ENCODE data around the gene KIF5A. TPM values are rescaled to one million over a fixed set of nuclear protein-coding genes. Genes with fewer than 3 reads are reported as not detected.
"Not testable (repeated sequence)": the region's sequence is repeated elsewhere in the genome, so short reads cannot be mapped to it uniquely, and the experiment has no call there.

Gene KIF5A
- polyA plus RNA-seq, 1 of the 3 experiments (the other 2 are of a cell fraction) = 6.2 TPM

- ChIA-PET POLR2A (no interaction called here), CTCF (interaction anchor here (1.0 to 7.0 kb wide), 2 partner anchors 34 to 46 kb away, joined by 3 to 45 read pairs; partner anchors contain the start of gene B4GALNT1)
- no peaks in the 10 kb centered on the region for H3K27me3 ChIP-seq (ENCODE audit: insufficient read depth)
- no peak overlapping the region for H3K4me2 ChIP-seq
- no peaks in the 10 kb centered on the region for H3K9me3 ChIP-seq
- H4K20me1 ChIP-seq (ENCODE audit: insufficient read depth) = no peaks in the 10 kb centered on the region
- H3K79me2 ChIP-seq (ENCODE audit: insufficient read depth) = peaks cover 5% of the 10 kb centered on the region; the same call in 1 of the 2 replicates
- H2AFZ ChIP-seq (ENCODE audit: low read depth) = no peak overlapping the region
- peaks cover 3% of the 10 kb centered on the region for H3F3A ChIP-seq (replicated peaks; ENCODE audit: insufficient read depth)
- H3K36me3 ChIP-seq (replicated peaks in 1 of 2; ENCODE audit: control insufficient read depth in 1 of 2, insufficient read depth in 2 of 2, low read length in 1 of 2) = peaks cover 12 to 29% of the 10 kb centered on the region in 2 experiments
- DNase-seq = no peak
- H3K27ac ChIP-seq (ENCODE audit: low read depth in 2 of 2, low read length in 1 of 2) = no peak overlapping the region
- no peak overlapping the region for H3K9ac ChIP-seq
- H3K4me1 ChIP-seq (ENCODE audit: control insufficient read depth in 1 of 2, insufficient read depth in 2 of 2, low read depth in 1 of 2, low read length in 1 of 2) = peaks cover 2 to 9% of the 10 kb centered on the region in 2 experiments; a peak in 2 of 4 replicates
- no peaks in the 10 kb centered on the region for H3K9me2 ChIP-seq
- H3K4me3 ChIP-seq (ENCODE audit: low read depth in 2 of 2, low read length in 1 of 2) = no peak overlapping the region
- no peak for TF ChIP-seq RXRA (IDR thresholded peaks at IDR 0.05; ENCODE audit: borderline replicate concordance, low read depth)
- TF ChIP-seq FOXM1 (IDR thresholded peaks at IDR 0.05; ENCODE audit: low read depth) = no peak
- TF ChIP-seq RCOR1 (IDR thresholded peaks at IDR 0.05; ENCODE audit: low read length) = no peak
- TF ChIP-seq PBX3 (IDR thresholded peaks at IDR 0.05) = no peak
- TF ChIP-seq ELF1 (IDR thresholded peaks at IDR 0.05) = no peak
- TF ChIP-seq JUND (IDR thresholded peaks at IDR 0.05) = no peak
- no peak for TF ChIP-seq CHD2 (IDR thresholded peaks at IDR 0.05; ENCODE audit: low read length, partially characterized antibody)
- 83% methylated on average over 3 of the region's 3 CpGs for WGBS (ENCODE audit: low lambda C conversion rate)
Measured at GRCh38 chr12:57586832-57587429, 37.1 kb downstream of the KIF5A start.

- 91% methylated on average over 15 of the region's 15 CpGs for WGBS (ENCODE audit: low lambda C conversion rate)
- peaks cover 0 to 21% of the 10 kb centered on the region in 2 experiments for H3K36me3 ChIP-seq (replicated peaks in 1 of 2; ENCODE audit: control insufficient read depth in 1 of 2, insufficient read depth in 2 of 2, low read length in 1 of 2)
Measured at GRCh38 chr12:57588951-57589610, 39.2 kb downstream of the KIF5A start.

GRCh38 chr12:57590479-57590863, 40.6 kb downstream of the KIF5A start:
- Histone ChIP-seq H4K20me1 (ENCODE audit: insufficient read depth) (no peaks in the 10 kb centered on the region), H3K27ac (ENCODE audit: low read depth in 2 of 2, low read length in 1 of 2) (peak overlapping the region in 1 of 2 experiments; percentile 45; a peak in 1 of 4 replicates), H3K9me3 (no peaks in the 10 kb centered on the region), H2AFZ (ENCODE audit: low read depth) (peak overlapping the region; percentile 82), H3K36me3 (replicated peaks in 1 of 2; ENCODE audit: control insufficient read depth in 1 of 2, insufficient read depth in 2 of 2, low read length in 1 of 2) (peaks cover 0 to 12% of the 10 kb centered on the region in 2 experiments), H3K9ac (peak overlapping the region; percentile 67; the same call in 1 of the 2 replicates), H3K27me3 (ENCODE audit: insufficient read depth) (no peaks in the 10 kb centered on the region), H3K4me3 (ENCODE audit: low read depth in 2 of 2, low read length in 1 of 2) (peak overlapping the region; percentile 89 to 92), H3K4me1 (ENCODE audit: control insufficient read depth in 1 of 2, insufficient read depth in 2 of 2, low read depth in 1 of 2, low read length in 1 of 2) (peaks cover 8 to 14% of the 10 kb centered on the region in 2 experiments; a peak in 2 of 4 replicates), H3K4me2 (peak overlapping the region; percentile 92), H3K9me2 (no peaks in the 10 kb centered on the region), H3F3A (replicated peaks; ENCODE audit: insufficient read depth) (peaks cover 3% of the 10 kb centered on the region), H3K79me2 (ENCODE audit: insufficient read depth) (peaks cover 8% of the 10 kb centered on the region; the same call in 1 of the 2 replicates)
- CTCF ChIA-PET = interaction anchor here (0.8 to 7.0 kb wide), 8 partner anchors 8 to 145 kb away, joined by 3 to 85 read pairs (median 4); partner anchors contain the start of gene B4GALNT1
- DNase-seq = no peak
- no peak for TF ChIP-seq CHD2 (IDR thresholded peaks at IDR 0.05; ENCODE audit: low read length, partially characterized antibody)
- 15% methylated on average over 2 of the region's 2 CpGs for WGBS (ENCODE audit: low lambda C conversion rate)
- POLR2A ChIA-PET = interaction anchor here (1.2 to 2.7 kb wide), 3 partner anchors 9 to 24 kb away, joined by 3 to 21 read pairs (median 6); partner anchors contain the start of gene ARHGEF25

More at GRCh38 chr12:57588951-57589610, 39.2 kb downstream of the KIF5A start:
- H3K9me3 ChIP-seq; H2AFZ ChIP-seq (ENCODE audit: low read depth); H3F3A ChIP-seq (replicated peaks; ENCODE audit: insufficient read depth); H3K9me2 ChIP-seq; H3K79me2 ChIP-seq (ENCODE audit: insufficient read depth); H3K27ac ChIP-seq (ENCODE audit: low read depth in 2 of 2, low read length in 1 of 2); POLR2A ChIA-PET; H3K4me3 ChIP-seq (ENCODE audit: low read depth in 2 of 2, low read length in 1 of 2); H3K27me3 ChIP-seq (ENCODE audit: insufficient read depth); DNase-seq; H3K4me2 ChIP-seq; H4K20me1 ChIP-seq (ENCODE audit: insufficient read depth); H3K9ac ChIP-seq: not testable (repeated sequence)
- CTCF ChIA-PET = interaction anchor here (1.4 to 7.0 kb wide), 2 partner anchors 32 to 38 kb away, joined by 3 to 45 read pairs; no protein-coding TSS in a partner anchor
- peaks cover 8 to 14% of the 10 kb centered on the region in 2 experiments; a peak in 2 of 4 replicates for H3K4me1 ChIP-seq (ENCODE audit: control insufficient read depth in 1 of 2, insufficient read depth in 2 of 2, low read depth in 1 of 2, low read length in 1 of 2)
